IPS-18c (cell line): ENCODE measurements around the gene PRR3.
"Not testable (repeated sequence)": the region's sequence is repeated elsewhere in the genome, so short reads cannot be mapped to it uniquely, and the experiment has no call there.

Source experiments
- H3K4me3 ChIP-seq: 2 replicates; pipeline ENCODE4 v1.7.0; 2013; ENCODE audit warnings: low read depth, mild to moderate bottlenecking, low read length, moderate library complexity; ENCODE audit not compliant: insufficient read depth
- H3K9me3 ChIP-seq: one replicate; pipeline ENCODE4 v1.6.1; 2013; ENCODE audit warnings: mild to moderate bottlenecking, low read length, moderate library complexity; ENCODE audit not compliant: control insufficient read depth, insufficient read depth

Gene PRR3

GRCh38 chr6:30597315-30598144, 40.4 kb downstream of the PRR3 start:
- H3K4me3 ChIP-seq, H3K9me3 ChIP-seq: not testable (repeated sequence)

DNA sequence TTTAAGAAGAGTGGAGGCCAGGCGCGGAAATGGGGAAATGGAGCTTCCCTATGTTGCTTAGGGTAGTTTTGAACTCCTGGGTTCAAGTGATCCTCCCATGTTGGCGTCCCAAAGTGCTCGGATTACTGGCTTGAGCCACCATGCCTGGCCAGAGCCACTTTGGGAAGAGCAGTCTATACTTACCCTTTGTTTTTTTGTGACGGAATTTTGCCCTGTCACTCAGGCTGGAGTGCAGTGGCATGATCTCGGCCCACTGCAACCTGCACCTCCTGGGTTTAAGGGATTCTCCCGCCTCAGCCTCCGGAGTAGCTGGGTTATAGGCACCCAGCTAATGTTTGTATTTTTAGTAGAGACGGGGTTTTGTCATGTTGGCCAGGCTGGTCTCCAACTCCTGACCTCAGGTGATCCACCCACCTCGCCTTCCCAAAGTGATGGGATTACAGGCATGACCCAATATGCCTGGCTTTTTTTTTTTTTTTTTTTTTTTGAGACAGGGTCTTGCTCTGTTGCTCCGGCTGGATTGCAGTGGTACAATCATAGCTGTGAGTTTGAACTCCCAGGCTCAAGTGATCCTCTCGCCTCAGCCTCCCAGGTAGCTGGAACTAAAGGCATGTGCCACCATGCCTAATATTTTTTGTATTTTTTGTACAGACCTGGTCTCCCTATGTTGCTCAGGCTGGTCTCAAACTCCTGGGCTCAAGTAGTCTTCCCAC, 42.0 kb downstream of the PRR3 start:
- Histone ChIP-seq H3K4me3 (no peak overlapping the region), H3K9me3 (no peaks in the 10 kb centered on the region)

DNA sequence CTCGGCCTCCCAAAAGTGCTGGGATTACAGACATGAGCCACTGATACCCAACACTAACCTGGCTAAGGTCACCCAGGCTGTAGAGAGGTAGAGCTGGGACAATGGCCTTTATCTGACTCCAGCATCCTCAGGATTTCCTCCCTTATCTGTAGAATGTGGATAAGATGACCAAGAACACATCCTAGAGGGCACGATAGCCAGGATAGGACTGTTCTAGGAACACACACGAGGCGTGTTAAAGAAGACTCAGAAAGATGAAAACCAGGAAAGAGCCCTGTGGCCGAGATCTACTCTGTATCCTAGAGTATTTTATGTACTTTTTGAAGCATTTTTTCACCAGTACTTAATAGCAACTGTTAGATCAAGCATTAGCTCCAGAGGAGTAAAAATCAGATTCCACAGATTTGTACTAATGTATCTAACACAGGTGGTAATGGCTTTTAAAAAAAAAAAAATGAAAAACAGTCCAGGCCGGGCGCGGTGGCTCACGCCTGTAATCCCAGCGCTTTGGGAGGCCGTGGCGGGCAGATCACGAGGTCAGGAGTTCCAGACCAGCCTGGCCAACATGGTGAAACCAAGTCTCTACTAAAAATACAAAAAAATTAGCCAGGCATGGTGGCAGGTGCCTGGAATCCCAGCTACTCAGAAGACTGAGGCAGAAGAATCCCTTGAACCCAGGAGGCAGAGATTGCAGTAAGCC, 42.7 kb downstream of the PRR3 start:
- H3K9me3 ChIP-seq, result no peaks in the 10 kb centered on the region
- H3K4me3 ChIP-seq, result no peak overlapping the region

GRCh38 chr6:30600451-30600961, 43.4 kb downstream of the PRR3 start:
- H3K9me3 ChIP-seq, result no peaks in the 10 kb centered on the region
- H3K4me3 ChIP-seq, result no peak overlapping the region

- no peak overlapping the region for H3K4me3 ChIP-seq
- no peaks in the 10 kb centered on the region for H3K9me3 ChIP-seq
Observed at GRCh38 chr6:30601436-30601814, 44.3 kb downstream of the PRR3 start.

- Histone ChIP-seq H3K4me3 (no peak overlapping the region), H3K9me3 (no peaks in the 10 kb centered on the region)
Observed at GRCh38 chr6:30601815-30602641, 44.9 kb downstream of the PRR3 start.

GRCh38 chr6:30603961-30604360, 46.9 kb downstream of the PRR3 start:
- H3K4me3 ChIP-seq, result no peak overlapping the region
- no peaks in the 10 kb centered on the region for H3K9me3 ChIP-seq

- Histone ChIP-seq H3K9me3 (no peaks in the 10 kb centered on the region), H3K4me3 (no peak overlapping the region)
Observed at GRCh38 chr6:30610065-30610464, 53.0 kb downstream of the PRR3 start.

DNA sequence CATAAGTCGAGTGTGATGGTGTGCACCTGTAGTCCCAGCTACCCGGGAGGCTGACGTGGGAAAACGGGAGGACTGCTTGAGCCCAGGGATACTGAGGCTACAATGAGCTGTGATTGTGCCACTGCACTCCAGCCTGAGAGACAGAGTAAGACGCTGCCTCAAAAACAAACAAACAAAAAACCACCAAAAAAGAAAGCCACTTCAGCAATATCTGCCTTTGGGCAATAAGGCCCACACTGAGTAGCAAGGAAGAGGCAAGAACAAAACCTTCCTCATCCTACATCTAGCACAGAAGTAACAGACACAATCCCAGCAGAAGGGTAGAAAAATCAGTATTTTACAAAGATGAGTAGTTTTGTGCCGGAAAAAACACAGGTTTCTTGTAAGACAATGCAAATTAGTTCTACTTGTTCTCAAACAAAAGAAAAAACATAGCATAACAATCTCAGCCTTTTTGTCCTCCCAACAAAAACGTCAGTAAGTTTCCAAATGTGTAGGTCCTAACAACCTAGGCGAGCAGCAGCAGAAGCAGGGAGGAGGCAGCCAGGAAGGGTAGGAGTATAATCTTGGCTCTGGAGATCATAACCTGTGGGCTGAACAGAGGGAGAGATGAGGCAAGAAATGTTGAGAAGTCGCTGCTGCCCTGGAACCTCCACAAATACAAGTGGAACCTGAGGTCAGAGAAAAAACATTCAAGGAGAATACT, 54.2 kb downstream of the PRR3 start:
- Histone ChIP-seq H3K9me3 (no peaks in the 10 kb centered on the region), H3K4me3 (no peak overlapping the region)

DNA sequence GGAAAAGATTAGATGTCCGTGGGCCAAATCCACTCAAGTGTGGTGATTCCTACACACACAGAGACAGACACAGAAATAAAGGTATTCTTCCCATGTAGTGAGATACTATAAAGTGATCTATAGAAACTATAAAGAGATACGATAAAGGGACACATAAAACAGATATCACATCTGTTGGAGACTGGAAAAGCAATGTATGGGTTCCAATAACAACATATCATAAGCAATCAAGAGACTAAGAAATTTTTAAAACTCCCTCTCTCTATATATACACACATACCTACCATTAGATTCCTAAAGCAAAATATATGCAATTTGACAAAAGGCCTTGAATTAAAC, 54.7 kb downstream of the PRR3 start:
- Histone ChIP-seq H3K9me3 (no peaks in the 10 kb centered on the region), H3K4me3 (no peak overlapping the region)

DNA sequence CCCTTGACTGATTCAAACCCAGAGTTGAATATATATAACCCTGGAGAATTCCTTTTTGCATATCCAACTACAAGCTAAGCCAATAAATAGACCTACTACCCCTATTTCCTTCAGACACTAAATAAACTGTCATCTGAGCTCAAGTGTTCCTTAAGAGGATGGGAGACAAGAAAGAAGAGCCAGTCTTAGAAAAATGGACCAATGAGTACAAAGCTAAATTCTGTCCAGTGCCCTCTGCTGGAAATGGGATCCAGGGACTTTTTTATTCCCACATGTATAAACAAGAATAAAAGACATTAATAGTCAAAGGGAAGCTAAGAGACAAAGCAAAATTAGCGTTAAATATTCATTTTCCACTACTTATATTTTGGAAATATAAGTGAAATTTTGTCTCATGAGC, 55.1 kb downstream of the PRR3 start:
- Histone ChIP-seq H3K4me3 (no peak overlapping the region), H3K9me3 (no peaks in the 10 kb centered on the region)

DNA sequence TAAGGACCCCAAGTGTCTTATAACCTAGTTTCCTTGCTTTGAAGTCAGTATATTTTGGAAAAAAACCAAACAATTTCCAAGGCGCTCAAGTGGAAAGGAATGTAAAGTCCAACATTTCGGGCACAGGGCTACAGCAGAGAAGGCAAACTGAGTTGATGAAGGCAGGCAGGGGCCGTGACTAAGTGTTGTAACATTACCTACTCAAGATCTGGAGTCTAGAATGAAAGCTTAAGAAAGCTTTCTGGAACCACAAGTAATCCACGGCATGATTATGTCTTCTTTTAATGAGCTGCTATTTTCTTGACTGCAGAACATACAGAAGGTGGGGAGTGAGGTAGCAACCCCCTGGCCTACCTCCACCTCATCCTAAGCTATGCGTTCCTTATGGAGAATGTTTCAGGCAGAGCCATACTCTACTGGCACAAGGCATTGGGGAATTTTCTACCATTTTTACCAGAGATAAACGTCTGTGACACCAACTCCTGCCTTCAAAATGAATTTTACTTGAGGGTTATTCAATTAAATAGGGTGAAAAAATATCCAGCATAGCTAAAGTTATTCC, 55.7 kb downstream of the PRR3 start:
- Histone ChIP-seq H3K9me3 (no peaks in the 10 kb centered on the region), H3K4me3 (no peak overlapping the region)
